Astrocyte of the spinal cord (primary cell): ENCODE results near the gene IL16.
A peak's percentile ranks its signal among the peaks of the same experiment; 100 is the strongest.

ENCODE experiments used
- DNase-seq: peaks from one replicate; pipeline ENCODE4 v3.0.0; 2011; ENCODE audit warnings: low read depth, low spot score
- H3K4me3 ChIP-seq: 2 replicates; pipeline ENCODE4 v1.5.1; 2011; ENCODE audit warnings: low read depth, mild to moderate bottlenecking, low read length, moderate library complexity
- in situ Hi-C: cut with HindIII; loops from 2 replicates; pipeline ENCODE4 v1.10.0; 2017; ENCODE audit warnings: low sequenced_read_pairs
- TF ChIP-seq, protein P1 (sequence below): IDR thresholded peaks from 2 replicates; pipeline ENCODE4 v1.5.1; 2012; ENCODE audit warnings: low read depth, mild to moderate bottlenecking, low read length, inconsistent platforms

The IL16 gene

DNA sequence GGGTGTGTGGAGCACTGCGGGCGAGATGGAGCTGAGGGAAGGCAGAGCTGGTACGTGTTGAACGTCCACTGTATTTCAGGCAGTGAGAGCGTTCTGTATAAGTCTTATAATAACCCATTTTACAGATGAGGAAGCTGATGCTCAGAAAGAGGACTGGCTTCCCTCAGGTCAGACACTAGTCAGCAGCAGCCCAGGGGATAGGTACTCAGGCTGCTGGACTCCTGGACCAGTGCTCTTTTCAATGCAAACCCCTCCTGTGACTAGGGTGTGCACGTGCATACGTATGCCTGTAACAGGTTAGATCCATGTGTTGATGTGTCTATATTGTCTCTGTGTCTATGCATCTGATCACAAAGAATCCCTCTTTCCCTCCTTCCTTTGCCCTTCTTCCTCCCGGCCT, 8.3 kb upstream of the IL16 start:
- in situ Hi-C loops = no loop called here
- TF ChIP-seq, protein P1, sequence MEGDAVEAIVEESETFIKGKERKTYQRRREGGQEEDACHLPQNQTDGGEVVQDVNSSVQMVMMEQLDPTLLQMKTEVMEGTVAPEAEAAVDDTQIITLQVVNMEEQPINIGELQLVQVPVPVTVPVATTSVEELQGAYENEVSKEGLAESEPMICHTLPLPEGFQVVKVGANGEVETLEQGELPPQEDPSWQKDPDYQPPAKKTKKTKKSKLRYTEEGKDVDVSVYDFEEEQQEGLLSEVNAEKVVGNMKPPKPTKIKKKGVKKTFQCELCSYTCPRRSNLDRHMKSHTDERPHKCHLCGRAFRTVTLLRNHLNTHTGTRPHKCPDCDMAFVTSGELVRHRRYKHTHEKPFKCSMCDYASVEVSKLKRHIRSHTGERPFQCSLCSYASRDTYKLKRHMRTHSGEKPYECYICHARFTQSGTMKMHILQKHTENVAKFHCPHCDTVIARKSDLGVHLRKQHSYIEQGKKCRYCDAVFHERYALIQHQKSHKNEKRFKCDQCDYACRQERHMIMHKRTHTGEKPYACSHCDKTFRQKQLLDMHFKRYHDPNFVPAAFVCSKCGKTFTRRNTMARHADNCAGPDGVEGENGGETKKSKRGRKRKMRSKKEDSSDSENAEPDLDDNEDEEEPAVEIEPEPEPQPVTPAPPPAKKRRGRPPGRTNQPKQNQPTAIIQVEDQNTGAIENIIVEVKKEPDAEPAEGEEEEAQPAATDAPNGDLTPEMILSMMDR = no peak
- no peak for DNase-seq
- no peak overlapping the region for H3K4me3 ChIP-seq

DNA sequence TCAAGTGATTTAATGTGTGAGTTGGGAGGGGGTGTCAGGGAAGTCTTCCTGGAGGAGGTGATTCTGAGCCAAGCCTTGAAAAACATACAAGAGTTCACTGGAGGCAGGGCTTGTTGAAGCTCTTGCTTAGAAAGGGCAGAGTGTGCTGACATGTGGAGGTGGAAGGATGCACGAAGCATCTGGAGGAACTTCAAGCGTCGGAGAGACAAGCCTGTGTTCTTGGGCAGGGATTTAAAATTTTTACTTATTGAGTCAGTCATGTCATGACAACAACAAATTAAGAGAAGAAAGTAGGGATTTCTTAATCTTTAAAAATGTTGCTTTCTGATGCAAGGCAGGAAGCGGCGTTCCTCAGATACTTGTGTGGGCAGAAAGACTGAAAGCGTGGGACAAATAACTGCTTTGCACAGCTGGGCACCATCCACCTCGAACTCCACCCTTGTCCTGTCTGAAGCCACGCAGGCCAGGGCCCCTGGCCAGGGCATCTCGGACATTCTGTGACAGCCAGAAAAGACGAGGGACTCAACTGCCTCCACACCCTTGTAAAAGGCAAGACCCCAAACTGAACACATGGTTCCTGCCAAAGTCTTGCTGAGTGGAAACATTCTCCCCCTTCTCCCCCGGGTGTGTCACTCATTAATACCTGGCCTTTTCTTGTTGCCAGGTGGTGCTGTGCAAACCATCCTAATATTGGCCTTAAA, 6.9 kb upstream of the IL16 start:
- DNase-seq = peak; percentile 69
- in situ Hi-C loops = no loop called here
- TF ChIP-seq, protein P1 = no peak
- H3K4me3 ChIP-seq = no peak overlapping the region

DNA sequence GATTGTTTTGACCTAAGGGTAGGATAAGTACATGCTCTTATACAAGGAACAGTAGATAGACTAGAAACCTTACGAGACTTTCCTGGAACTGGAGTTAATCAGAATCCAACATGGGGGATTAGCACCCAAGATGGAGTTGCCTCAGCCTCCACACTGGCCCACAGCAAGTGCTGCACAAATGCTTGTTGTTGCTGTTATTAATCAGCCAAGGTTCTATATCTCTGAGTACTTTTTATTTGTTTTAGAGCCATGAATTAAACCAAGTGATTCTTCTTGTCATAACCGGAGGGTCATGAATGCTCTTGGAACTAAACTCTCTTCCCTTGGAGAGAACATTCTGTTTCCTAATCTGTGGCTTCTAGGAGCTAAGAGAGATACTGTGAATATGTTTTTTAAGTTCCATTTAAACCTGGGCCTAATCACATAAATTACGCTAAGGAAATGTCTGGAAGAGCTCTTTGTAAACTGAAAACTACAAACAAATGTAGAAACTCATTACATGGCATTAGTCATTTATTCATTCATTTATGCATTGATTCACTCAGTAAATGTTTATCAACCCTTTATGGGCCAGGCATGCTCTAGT, 5.7 kb upstream of the IL16 start:
- H3K4me3 ChIP-seq = no peak overlapping the region
- no peak for DNase-seq
- in situ Hi-C loops = no loop called here
- TF ChIP-seq, protein P1 = no peak

DNA sequence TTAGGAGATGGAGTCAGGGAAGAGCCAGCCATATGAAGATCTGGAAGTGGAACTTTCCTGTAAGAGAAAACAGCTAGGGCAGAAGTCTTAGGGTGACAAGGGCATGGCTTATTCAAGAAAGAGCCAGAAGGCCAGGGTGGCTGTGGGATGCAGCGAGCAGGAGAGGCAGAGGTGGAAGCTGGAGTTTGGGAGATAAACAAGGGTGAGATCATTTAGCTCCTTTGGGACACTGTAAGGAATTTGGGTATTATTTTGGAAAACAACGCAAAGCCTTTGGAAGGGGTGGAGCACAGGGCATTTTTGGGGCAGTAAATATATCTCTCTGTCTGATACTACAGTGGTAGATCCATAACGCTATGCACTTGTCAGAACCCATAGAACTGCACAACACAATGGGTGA, 5.0 kb upstream of the IL16 start:
- DNase-seq = no peak
- TF ChIP-seq, protein P1 = no peak
- H3K4me3 ChIP-seq = no peak overlapping the region
- in situ Hi-C loops = no loop called here

DNA sequence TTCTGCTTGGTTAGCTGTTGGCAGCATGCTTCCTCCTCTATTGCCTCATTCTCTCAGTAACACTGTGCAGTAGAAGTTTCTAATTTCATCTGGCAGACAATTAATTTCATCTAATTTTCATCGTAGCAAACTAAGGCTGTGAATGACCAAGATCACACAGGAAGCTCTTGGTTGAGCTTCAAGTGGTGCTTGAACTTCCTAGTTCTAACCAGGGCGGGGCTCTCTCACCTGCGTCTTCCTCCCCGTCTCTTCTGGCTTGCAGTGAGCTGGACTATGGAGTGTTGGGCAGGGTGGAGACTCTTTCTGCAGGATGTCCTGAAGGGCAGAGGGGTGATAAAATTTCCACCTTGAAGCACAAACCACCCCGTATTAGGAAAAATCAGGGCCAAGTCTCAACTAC, 2.0 kb upstream of the IL16 start:
- in situ Hi-C loops = no loop called here
- no peak for DNase-seq
- TF ChIP-seq, protein P1 = no peak
- no peak overlapping the region for H3K4me3 ChIP-seq

DNA sequence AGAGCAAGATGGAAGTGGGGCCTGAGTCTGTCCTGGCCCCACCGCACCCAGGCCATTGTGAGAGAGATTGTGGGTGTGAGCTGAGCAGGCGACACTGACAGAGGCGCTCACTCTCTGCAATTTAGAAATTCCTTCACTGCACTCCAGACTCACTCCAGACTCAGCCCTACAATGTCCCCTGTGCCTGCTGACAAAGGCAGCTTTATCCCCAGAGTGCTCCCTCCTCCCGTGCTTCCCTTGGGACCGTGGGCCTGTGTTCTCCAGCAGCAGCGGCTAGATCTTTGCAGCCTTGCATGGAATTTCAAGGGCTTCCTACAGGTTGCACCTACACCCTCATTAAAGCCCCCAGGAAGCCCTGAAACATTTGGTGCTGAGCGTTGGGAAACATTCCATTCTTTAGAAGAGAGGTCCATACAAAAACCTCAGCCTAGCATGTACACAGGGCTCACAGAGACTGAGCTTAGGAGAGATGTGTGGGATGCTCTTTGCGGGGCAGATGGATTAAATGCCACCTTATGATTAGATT, 1.3 kb upstream of the IL16 start:
- TF ChIP-seq, protein P1 = no peak
- H3K4me3 ChIP-seq = no peak overlapping the region
- in situ Hi-C loops = no loop called here
- no peak for DNase-seq
